ENCODE measurements around the gene PEX7.

Gene PEX7

DNA sequence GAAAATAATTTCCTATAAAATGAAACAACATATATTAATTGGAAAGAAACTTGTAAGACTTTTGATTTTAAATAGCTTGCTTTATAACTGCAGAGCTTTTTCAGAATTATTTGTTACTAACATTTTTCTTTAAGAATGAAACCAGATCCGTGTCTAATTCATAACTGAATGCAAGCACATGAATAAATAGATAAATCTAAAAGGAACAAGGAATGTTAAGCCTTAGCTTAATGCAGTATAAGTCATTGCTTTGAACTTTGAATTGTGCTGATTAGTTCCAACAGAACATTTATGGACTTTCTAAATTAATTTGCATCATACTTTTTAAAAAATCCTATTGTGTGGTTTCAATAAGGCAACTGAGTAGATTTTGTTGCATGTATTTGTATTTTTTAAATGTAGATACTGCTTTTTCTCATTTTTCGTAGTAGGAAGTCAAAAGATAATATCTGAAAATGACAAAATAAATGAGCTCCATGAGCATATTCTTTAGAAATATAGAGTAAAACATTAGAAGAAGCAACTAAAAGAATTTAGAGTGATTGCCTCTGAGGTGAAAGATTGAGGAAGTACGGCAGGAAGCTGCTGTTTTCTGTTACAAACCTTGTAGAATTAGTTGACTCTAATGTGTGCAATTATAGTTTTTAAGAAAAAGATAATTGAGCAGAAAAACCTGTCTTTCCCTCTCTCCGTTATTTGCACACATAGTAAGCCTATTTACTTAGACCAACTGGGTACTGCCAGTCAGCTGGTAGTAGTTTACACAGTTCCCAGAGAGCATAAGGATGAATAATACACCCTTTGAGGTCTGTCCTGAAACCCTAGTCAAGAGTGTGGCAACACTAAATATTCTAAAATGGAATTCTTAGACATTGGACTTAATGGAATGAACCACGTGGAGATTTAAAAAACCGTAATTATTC is 67.1 kb downstream of the PEX7 start:
- no peaks in the 10 kb centered on the region for H3K9me3 ChIP-seq (ENCODE audit: control insufficient read depth, low read length)
- no peaks in the 10 kb centered on the region for H3K79me1 ChIP-seq (replicated peaks; ENCODE audit: low read length, poor library complexity, severe bottlenecking)
- H3K4me1 ChIP-seq (ENCODE audit: control insufficient read depth, insufficient read depth, low read depth, low read length) = no peaks in the 10 kb centered on the region
- no peak overlapping the region for H4K91ac ChIP-seq (ENCODE audit: low read length)
- no peak overlapping the region for H3K4me2 ChIP-seq (ENCODE audit: low read length, poor library complexity, severe bottlenecking)
- H3K27ac ChIP-seq (ENCODE audit: low read length, poor library complexity, severe bottlenecking) = no peak overlapping the region
- peaks cover 2% of the 10 kb centered on the region in 2 experiments for H3K36me3 ChIP-seq (ENCODE audit: control insufficient read depth in 1 of 2, insufficient read depth in 2 of 2, low read depth in 1 of 2, low read length in 2 of 2)
- no peak overlapping the region for H3K4ac ChIP-seq (ENCODE audit: low read depth in 1 of 2, low read length in 2 of 2)
- no peak overlapping the region for H3K23ac ChIP-seq (ENCODE audit: low read length in 2 of 2)
- DNase-seq = no peak
- H2BK5ac ChIP-seq (ENCODE audit: low read depth, low read length, poor library complexity, severe bottlenecking) = no peak overlapping the region
- no peak overlapping the region for H2BK12ac ChIP-seq (ENCODE audit: low read length in 2 of 2)
- H2BK120ac ChIP-seq (ENCODE audit: low read depth, low read length) = no peak overlapping the region
- H2AK5ac ChIP-seq (ENCODE audit: low read length, severe bottlenecking) = no peak overlapping the region
- no peak overlapping the region for H3K18ac ChIP-seq (ENCODE audit: low read depth in 1 of 2, low read length in 2 of 2)
- H2AFZ ChIP-seq (ENCODE audit: low read depth, low read length) = no peak overlapping the region
- no peak overlapping the region for H2BK15ac ChIP-seq (ENCODE audit: low read depth, poor library complexity, severe bottlenecking)
- H3K27me3 ChIP-seq (ENCODE audit: control insufficient read depth in 1 of 2, insufficient read depth in 1 of 2, low read length in 2 of 2) = no peaks in the 10 kb centered on the region
- H3K14ac ChIP-seq (ENCODE audit: low read length in 2 of 2) = no peak overlapping the region
- H4K8ac ChIP-seq (ENCODE audit: low read length) = no peak overlapping the region
- WGBS = 100% methylated on average over 1 of the region's 6 CpGs
- H3K4me3 ChIP-seq (ENCODE audit: insufficient read depth in 1 of 2, low read depth in 1 of 2, low read length in 2 of 2) = no peak overlapping the region
- H3K9ac ChIP-seq (ENCODE audit: low read length) = no peak overlapping the region

DNA sequence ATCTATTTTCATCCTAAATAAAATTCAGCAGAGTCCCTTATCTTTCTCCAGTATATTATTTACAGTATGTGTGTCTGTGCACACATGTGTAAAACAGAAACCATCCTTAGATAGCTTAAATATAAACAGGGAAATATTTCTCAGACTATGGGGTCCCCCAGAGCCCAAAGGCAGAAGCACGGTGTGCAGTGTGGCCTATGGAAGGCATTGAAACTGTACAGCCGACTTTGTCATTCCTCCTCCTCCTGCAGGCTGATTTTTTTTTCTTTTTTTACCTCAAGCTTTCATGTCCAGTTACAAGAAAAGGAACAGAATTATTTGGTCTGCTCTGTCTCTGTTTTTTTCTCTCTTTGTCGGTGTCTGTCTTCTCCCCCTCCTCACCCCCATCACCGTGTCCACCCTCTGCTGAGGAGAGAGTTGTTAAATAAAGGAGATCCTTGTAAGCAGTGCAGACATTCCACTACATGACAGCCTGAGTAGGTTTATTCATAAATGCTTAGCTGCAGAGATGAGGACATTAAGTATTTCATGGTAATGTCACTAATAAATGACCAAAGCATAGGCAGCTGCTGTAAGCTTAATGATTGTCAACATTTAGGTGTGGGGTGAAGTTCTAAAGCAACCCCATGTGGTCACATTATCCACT is 67.9 kb downstream of the PEX7 start:
- no peak overlapping the region for H2AK5ac ChIP-seq (ENCODE audit: low read length, severe bottlenecking)
- H4K91ac ChIP-seq (ENCODE audit: low read length) = no peak overlapping the region
- H3K14ac ChIP-seq (ENCODE audit: low read length in 2 of 2) = no peak overlapping the region
- DNase-seq = no peak
- H2BK120ac ChIP-seq (ENCODE audit: low read depth, low read length) = no peak overlapping the region
- H3K79me1 ChIP-seq (replicated peaks; ENCODE audit: low read length, poor library complexity, severe bottlenecking) = no peaks in the 10 kb centered on the region
- no peaks in the 10 kb centered on the region for H3K9me3 ChIP-seq (ENCODE audit: control insufficient read depth, low read length)
- no peaks in the 10 kb centered on the region for H3K4me1 ChIP-seq (ENCODE audit: control insufficient read depth, insufficient read depth, low read depth, low read length)
- 89% methylated on average over 2 of the region's 4 CpGs for WGBS
- H3K4me3 ChIP-seq (ENCODE audit: insufficient read depth in 1 of 2, low read depth in 1 of 2, low read length in 2 of 2) = no peak overlapping the region
- H2BK15ac ChIP-seq (ENCODE audit: low read depth, poor library complexity, severe bottlenecking) = no peak overlapping the region
- no peak overlapping the region for H2BK5ac ChIP-seq (ENCODE audit: low read depth, low read length, poor library complexity, severe bottlenecking)
- H3K27me3 ChIP-seq (ENCODE audit: control insufficient read depth in 1 of 2, insufficient read depth in 1 of 2, low read length in 2 of 2) = no peaks in the 10 kb centered on the region
- H3K4ac ChIP-seq (ENCODE audit: low read depth in 1 of 2, low read length in 2 of 2) = no peak overlapping the region
- H3K4me2 ChIP-seq (ENCODE audit: low read length, poor library complexity, severe bottlenecking) = no peak overlapping the region
- H3K27ac ChIP-seq (ENCODE audit: low read length, poor library complexity, severe bottlenecking) = no peak overlapping the region
- peaks cover 2% of the 10 kb centered on the region in 2 experiments for H3K36me3 ChIP-seq (ENCODE audit: control insufficient read depth in 1 of 2, insufficient read depth in 2 of 2, low read depth in 1 of 2, low read length in 2 of 2)
- H2AFZ ChIP-seq (ENCODE audit: low read depth, low read length) = no peak overlapping the region
- H3K9ac ChIP-seq (ENCODE audit: low read length) = no peak overlapping the region
- no peak overlapping the region for H2BK12ac ChIP-seq (ENCODE audit: low read length in 2 of 2)
- H3K23ac ChIP-seq (ENCODE audit: low read length in 2 of 2) = no peak overlapping the region
- H3K18ac ChIP-seq (ENCODE audit: low read depth in 1 of 2, low read length in 2 of 2) = no peak overlapping the region
- no peak overlapping the region for H4K8ac ChIP-seq (ENCODE audit: low read length)

DNA sequence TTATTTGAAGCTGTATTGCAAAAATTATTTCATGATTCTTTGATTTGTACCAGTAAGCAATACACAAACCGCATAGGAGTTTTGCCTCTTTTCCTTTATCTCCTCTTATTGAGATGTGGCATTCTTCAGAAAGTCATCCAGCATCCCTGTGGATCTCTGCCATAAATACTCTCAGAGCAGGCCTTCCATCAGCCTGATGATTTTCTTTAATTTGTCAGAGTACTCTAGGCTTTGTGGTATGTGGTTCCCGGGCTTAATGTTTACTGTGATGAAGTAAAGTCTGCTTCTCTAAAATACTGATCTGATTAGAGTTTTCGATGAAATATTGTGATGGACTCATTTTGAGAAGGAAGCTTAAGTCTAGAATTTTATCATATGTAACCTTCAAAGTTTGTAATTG is 68.6 kb downstream of the PEX7 start:
- H3K27me3 ChIP-seq (ENCODE audit: control insufficient read depth in 1 of 2, insufficient read depth in 1 of 2, low read length in 2 of 2) = no peaks in the 10 kb centered on the region
- no peaks in the 10 kb centered on the region for H3K4me1 ChIP-seq (ENCODE audit: control insufficient read depth, insufficient read depth, low read depth, low read length)
- no peak overlapping the region for H2BK5ac ChIP-seq (ENCODE audit: low read depth, low read length, poor library complexity, severe bottlenecking)
- no peak overlapping the region for H3K14ac ChIP-seq (ENCODE audit: low read length in 2 of 2)
- DNase-seq = no peak
- no peak overlapping the region for H3K4me3 ChIP-seq (ENCODE audit: insufficient read depth in 1 of 2, low read depth in 1 of 2, low read length in 2 of 2)
- H3K9me3 ChIP-seq (ENCODE audit: control insufficient read depth, low read length) = no peaks in the 10 kb centered on the region
- H4K91ac ChIP-seq (ENCODE audit: low read length) = no peak overlapping the region
- H3K9ac ChIP-seq (ENCODE audit: low read length) = no peak overlapping the region
- H3K79me1 ChIP-seq (replicated peaks; ENCODE audit: low read length, poor library complexity, severe bottlenecking) = no peaks in the 10 kb centered on the region
- no peak overlapping the region for H3K4me2 ChIP-seq (ENCODE audit: low read length, poor library complexity, severe bottlenecking)
- H3K27ac ChIP-seq (ENCODE audit: low read length, poor library complexity, severe bottlenecking) = no peak overlapping the region
- H2BK12ac ChIP-seq (ENCODE audit: low read length in 2 of 2) = no peak overlapping the region
- no peak overlapping the region for H3K18ac ChIP-seq (ENCODE audit: low read depth in 1 of 2, low read length in 2 of 2)
- no peak overlapping the region for H2BK15ac ChIP-seq (ENCODE audit: low read depth, poor library complexity, severe bottlenecking)
- peaks cover 2% of the 10 kb centered on the region in 2 experiments for H3K36me3 ChIP-seq (ENCODE audit: control insufficient read depth in 1 of 2, insufficient read depth in 2 of 2, low read depth in 1 of 2, low read length in 2 of 2)
- no peak overlapping the region for H2BK120ac ChIP-seq (ENCODE audit: low read depth, low read length)
- WGBS = 97% methylated on average over 3 of the region's 3 CpGs
- no peak overlapping the region for H2AK5ac ChIP-seq (ENCODE audit: low read length, severe bottlenecking)
- no peak overlapping the region for H3K4ac ChIP-seq (ENCODE audit: low read depth in 1 of 2, low read length in 2 of 2)
- H3K23ac ChIP-seq (ENCODE audit: low read length in 2 of 2) = no peak overlapping the region
- H2AFZ ChIP-seq (ENCODE audit: low read depth, low read length) = no peak overlapping the region
- H4K8ac ChIP-seq (ENCODE audit: low read length) = no peak overlapping the region

DNA sequence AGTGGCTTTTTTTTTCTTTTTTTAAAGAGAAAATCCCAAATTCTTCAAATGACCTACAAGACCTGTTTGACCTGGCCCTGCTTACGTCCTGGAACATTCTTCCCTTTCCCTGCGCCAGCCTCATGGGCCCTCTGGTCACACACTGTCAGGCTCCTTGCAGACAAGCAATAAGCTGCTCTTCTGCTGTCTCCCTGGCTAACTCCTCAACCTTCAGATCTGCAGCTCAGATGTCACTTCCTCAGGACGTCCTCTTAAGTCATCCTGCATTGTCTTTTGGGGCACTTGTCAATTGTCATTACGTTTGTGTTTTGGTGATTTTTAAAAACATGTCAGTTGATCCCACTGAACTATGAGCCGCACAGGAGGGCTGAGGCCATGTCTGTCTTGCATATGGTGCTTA is 70.8 kb downstream of the PEX7 start:
- Histone ChIP-seq H3K4me1 (ENCODE audit: control insufficient read depth, insufficient read depth, low read depth, low read length) (no peaks in the 10 kb centered on the region), H4K91ac (ENCODE audit: low read length) (no peak overlapping the region), H4K8ac (ENCODE audit: low read length) (no peak overlapping the region), H3K79me1 (replicated peaks; ENCODE audit: low read length, poor library complexity, severe bottlenecking) (no peaks in the 10 kb centered on the region), H2BK12ac (ENCODE audit: low read length in 2 of 2) (no peak overlapping the region), H2BK5ac (ENCODE audit: low read depth, low read length, poor library complexity, severe bottlenecking) (no peak overlapping the region), H3K27me3 (ENCODE audit: control insufficient read depth in 1 of 2, insufficient read depth in 1 of 2, low read length in 2 of 2) (no peaks in the 10 kb centered on the region), H3K9me3 (ENCODE audit: control insufficient read depth, low read length) (no peaks in the 10 kb centered on the region), H3K9ac (ENCODE audit: low read length) (no peak overlapping the region), H3K4me2 (ENCODE audit: low read length, poor library complexity, severe bottlenecking) (no peak overlapping the region), H2BK120ac (ENCODE audit: low read depth, low read length) (no peak overlapping the region), H3K4me3 (ENCODE audit: insufficient read depth in 1 of 2, low read depth in 1 of 2, low read length in 2 of 2) (no peak overlapping the region), H2BK15ac (ENCODE audit: low read depth, poor library complexity, severe bottlenecking) (no peak overlapping the region), H2AK5ac (ENCODE audit: low read length, severe bottlenecking) (no peak overlapping the region), H3K36me3 (ENCODE audit: control insufficient read depth in 1 of 2, insufficient read depth in 2 of 2, low read depth in 1 of 2, low read length in 2 of 2) (peaks cover 0 to 5% of the 10 kb centered on the region in 2 experiments), H3K23ac (ENCODE audit: low read length in 2 of 2) (no peak overlapping the region), H3K18ac (ENCODE audit: low read depth in 1 of 2, low read length in 2 of 2) (no peak overlapping the region), H3K14ac (ENCODE audit: low read length in 2 of 2) (no peak overlapping the region), H3K27ac (ENCODE audit: low read length, poor library complexity, severe bottlenecking) (no peak overlapping the region), H2AFZ (ENCODE audit: low read depth, low read length) (no peak overlapping the region), H3K4ac (ENCODE audit: low read depth in 1 of 2, low read length in 2 of 2) (no peak overlapping the region)
- no peak for DNase-seq
- WGBS = 88% methylated on average over 5 of the region's 5 CpGs
